ENCODE results near the gene PIK3R1. TPM values are rescaled to one million over a fixed set of nuclear protein-coding genes. Genes with fewer than 3 reads are reported as not detected.
"Not testable (repeated sequence)": the region's sequence is repeated elsewhere in the genome, so short reads cannot be mapped to it uniquely, and the experiment has no call there.

Gene PIK3R1
- total RNA-seq, 1 experiment from 2014 or later = 11.3 TPM

GRCh38 chr5:68233075-68233474 lies 17.5 kb downstream of the PIK3R1 start:
- Histone ChIP-seq H3K27me3 (ENCODE audit: insufficient read depth, low read length) (no peaks in the 10 kb centered on the region), H2BK12ac (ENCODE audit: insufficient read length, low read depth, low read length) (no peak overlapping the region), H2AK5ac (ENCODE audit: insufficient read length, low read length) (no peak overlapping the region), H4K5ac (ENCODE audit: insufficient read length, low read depth, low read length) (no peak overlapping the region), H3K79me1 (ENCODE audit: insufficient read depth, low read depth, low read length, poor library complexity, severe bottlenecking) (no peaks in the 10 kb centered on the region), H3K23me2 (ENCODE audit: insufficient read length, low read depth, low read length, poor library complexity, severe bottlenecking) (no peaks in the 10 kb centered on the region), H3K23ac (ENCODE audit: insufficient read length, low read depth, low read length) (no peak overlapping the region), H2BK20ac (ENCODE audit: low read depth, low read length, poor library complexity, severe bottlenecking) (no peak overlapping the region), H3K4me1 (ENCODE audit: insufficient read depth, low read length) (no peaks in the 10 kb centered on the region), H3K27ac (ENCODE audit: insufficient read length, low read depth, low read length) (no peak overlapping the region), H2AFZ (ENCODE audit: low read length) (no peak overlapping the region), H4K91ac (ENCODE audit: insufficient read length, low read depth, low read length) (no peak overlapping the region), H2BK120ac (ENCODE audit: low read depth, low read length, poor library complexity, severe bottlenecking) (no peak overlapping the region), H3K9me3 (ENCODE audit: control insufficient read depth, low read depth, low read length) (no peaks in the 10 kb centered on the region), H3K18ac (ENCODE audit: insufficient read length, low read depth, low read length) (no peak overlapping the region), H3K56ac (ENCODE audit: insufficient read length, low read depth, low read length) (no peak overlapping the region), H3K4me2 (ENCODE audit: insufficient read depth, insufficient read length, low read length) (no peak overlapping the region), H2BK5ac (ENCODE audit: insufficient read length, low read length) (no peak overlapping the region), H2BK15ac (ENCODE audit: low read depth, low read length) (no peak overlapping the region), H3K4ac (ENCODE audit: low read depth, low read length) (no peak overlapping the region), H4K8ac (replicated peaks; ENCODE audit: insufficient read length, low read depth, low read length) (no peak overlapping the region), H3K9ac (ENCODE audit: extremely low read depth, insufficient read length, low read length) (no peak overlapping the region), H3K14ac (ENCODE audit: insufficient read depth, low read length) (no peak overlapping the region), H4K20me1 (ENCODE audit: control insufficient read depth, insufficient read depth, insufficient read length) (no peaks in the 10 kb centered on the region), H3K79me2 (ENCODE audit: insufficient read depth, low read length) (no peaks in the 10 kb centered on the region), H3T11ph (ENCODE audit: low read length) (no peak overlapping the region)
- H3K9me3 Mint-ChIP-seq = no peaks in the 10 kb centered on the region
- H3K27ac Mint-ChIP-seq = no peak overlapping the region
- TF ChIP-seq, protein P1, sequence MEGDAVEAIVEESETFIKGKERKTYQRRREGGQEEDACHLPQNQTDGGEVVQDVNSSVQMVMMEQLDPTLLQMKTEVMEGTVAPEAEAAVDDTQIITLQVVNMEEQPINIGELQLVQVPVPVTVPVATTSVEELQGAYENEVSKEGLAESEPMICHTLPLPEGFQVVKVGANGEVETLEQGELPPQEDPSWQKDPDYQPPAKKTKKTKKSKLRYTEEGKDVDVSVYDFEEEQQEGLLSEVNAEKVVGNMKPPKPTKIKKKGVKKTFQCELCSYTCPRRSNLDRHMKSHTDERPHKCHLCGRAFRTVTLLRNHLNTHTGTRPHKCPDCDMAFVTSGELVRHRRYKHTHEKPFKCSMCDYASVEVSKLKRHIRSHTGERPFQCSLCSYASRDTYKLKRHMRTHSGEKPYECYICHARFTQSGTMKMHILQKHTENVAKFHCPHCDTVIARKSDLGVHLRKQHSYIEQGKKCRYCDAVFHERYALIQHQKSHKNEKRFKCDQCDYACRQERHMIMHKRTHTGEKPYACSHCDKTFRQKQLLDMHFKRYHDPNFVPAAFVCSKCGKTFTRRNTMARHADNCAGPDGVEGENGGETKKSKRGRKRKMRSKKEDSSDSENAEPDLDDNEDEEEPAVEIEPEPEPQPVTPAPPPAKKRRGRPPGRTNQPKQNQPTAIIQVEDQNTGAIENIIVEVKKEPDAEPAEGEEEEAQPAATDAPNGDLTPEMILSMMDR (conservative IDR thresholded peaks at IDR 0.05) = no peak
- DNase-seq = no peak
- no peak overlapping the region for H3K4me3 Mint-ChIP-seq
- H3K36me3 Mint-ChIP-seq (ENCODE audit: insufficient read depth in 1 of 3, low read depth in 3 of 3) = no peaks in the 10 kb centered on the region
- no CpG with 5 or more reads among the region's 1 CpG for WGBS (ENCODE audit: extremely low coverage, insufficient read length, low lambda C conversion rate)
- no peaks in the 10 kb centered on the region for H3K27me3 Mint-ChIP-seq (ENCODE audit: low read depth)
- H3K4me1 Mint-ChIP-seq = peaks cover 7 to 16% of the 10 kb centered on the region in 2 experiments

DNA sequence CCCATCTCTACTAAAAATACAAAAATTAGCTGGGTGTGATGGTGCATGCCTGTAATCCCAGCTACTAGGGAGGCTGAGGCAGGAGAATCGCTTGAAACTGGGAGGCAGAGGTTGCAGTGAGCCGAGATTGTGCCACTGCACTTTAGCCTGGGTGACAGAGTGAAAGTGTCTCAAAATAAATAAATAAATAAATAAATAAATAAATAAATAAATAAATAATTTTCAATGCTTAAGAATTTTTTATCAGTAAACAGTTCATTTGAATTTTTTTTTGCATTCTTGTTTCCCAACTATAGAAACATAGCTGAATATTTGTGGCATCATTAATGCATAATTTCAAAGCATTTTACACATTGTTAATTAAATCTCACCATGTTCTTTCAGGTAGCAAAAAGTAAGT lies 19.7 kb downstream of the PIK3R1 start:
- H3K27ac Mint-ChIP-seq; H3K36me3 Mint-ChIP-seq (ENCODE audit: insufficient read depth in 1 of 3, low read depth in 3 of 3); H3K79me1 ChIP-seq (ENCODE audit: insufficient read depth, low read depth, low read length, poor library complexity, severe bottlenecking); H4K8ac ChIP-seq (replicated peaks; ENCODE audit: insufficient read length, low read depth, low read length); H3K27me3 Mint-ChIP-seq (ENCODE audit: low read depth); H2AFZ ChIP-seq (ENCODE audit: low read length); H3K9me3 ChIP-seq (ENCODE audit: control insufficient read depth, low read depth, low read length); H4K5ac ChIP-seq (ENCODE audit: insufficient read length, low read depth, low read length); H3K79me2 ChIP-seq (ENCODE audit: insufficient read depth, low read length); H2BK20ac ChIP-seq (ENCODE audit: low read depth, low read length, poor library complexity, severe bottlenecking); H2BK120ac ChIP-seq (ENCODE audit: low read depth, low read length, poor library complexity, severe bottlenecking); H3K9me3 Mint-ChIP-seq; H2BK12ac ChIP-seq (ENCODE audit: insufficient read length, low read depth, low read length); H2BK15ac ChIP-seq (ENCODE audit: low read depth, low read length); H3K4me2 ChIP-seq (ENCODE audit: insufficient read depth, insufficient read length, low read length); H4K91ac ChIP-seq (ENCODE audit: insufficient read length, low read depth, low read length); H3K23me2 ChIP-seq (ENCODE audit: insufficient read length, low read depth, low read length, poor library complexity, severe bottlenecking); H3K4me3 Mint-ChIP-seq; H3K18ac ChIP-seq (ENCODE audit: insufficient read length, low read depth, low read length); H3K14ac ChIP-seq (ENCODE audit: insufficient read depth, low read length); H3K27me3 ChIP-seq (ENCODE audit: insufficient read depth, low read length); H2AK5ac ChIP-seq (ENCODE audit: insufficient read length, low read length); H3K27ac ChIP-seq (ENCODE audit: insufficient read length, low read depth, low read length); H3K4ac ChIP-seq (ENCODE audit: low read depth, low read length); H3K9ac ChIP-seq (ENCODE audit: extremely low read depth, insufficient read length, low read length); H3K56ac ChIP-seq (ENCODE audit: insufficient read length, low read depth, low read length); H4K20me1 ChIP-seq (ENCODE audit: control insufficient read depth, insufficient read depth, insufficient read length); H3K4me1 ChIP-seq (ENCODE audit: insufficient read depth, low read length); H3K23ac ChIP-seq (ENCODE audit: insufficient read length, low read depth, low read length); H3T11ph ChIP-seq (ENCODE audit: low read length); DNase-seq; H2BK5ac ChIP-seq (ENCODE audit: insufficient read length, low read length): not testable (repeated sequence)
- H3K4me1 Mint-ChIP-seq = peaks cover 9 to 16% of the 10 kb centered on the region in 2 experiments
- no CpG with 5 or more reads among the region's 2 CpGs for WGBS (ENCODE audit: extremely low coverage, insufficient read length, low lambda C conversion rate)

All from H9 (cell line).